H1 (cell line): ENCODE results near the gene C3orf18. TPM values are rescaled to one million over a fixed set of nuclear protein-coding genes. Genes with fewer than 3 reads are reported as not detected.

Experiments
- CTCF ChIA-PET: fragments of 300-600 bp; sonication (Branson Sonifier 250); formaldehyde crosslinking; loops from one replicate; lab custom pipeline; 2021; ENCODE audit not compliant: partially characterized antibody; lab: Charles Lee
- POLR2A ChIA-PET: fragments of 300-600 bp; sonication (Branson Sonifier 250); formaldehyde crosslinking; loops from one replicate; lab custom pipeline; 2021; ENCODE audit warnings: inconsistent platforms; ENCODE audit not compliant: partially characterized antibody; lab: Charles Lee
- DNase-seq, 2 experiments: peaks; one replicate each; pipeline versions ENCODE4 v3.0.0 to v3.0.0-alpha.2; 2010 to 2022; ENCODE audit warnings: low spot score in 2 of 2, low read depth in 1 of 2, mixed read lengths in 1 of 2
- FAIRE-seq: peaks from 2 replicates; lab custom pipeline; 2011; peaks lifted over from hg19 to GRCh38; lab: Jason Lieb, UNC
- H2AFZ ChIP-seq: 2 replicates; pipeline ENCODE4 v1.8.1; 2012; ENCODE audit warnings: low read length, inconsistent platforms
- H2AK5ac ChIP-seq: 2 replicates; pipeline ENCODE4 v1.6.1; 2013; ENCODE audit warnings: low read depth, low read length
- H2BK120ac ChIP-seq: replicated peaks from 2 replicates; pipeline ENCODE3; 2013; ENCODE audit warnings: low read depth, low read length, inconsistent platforms
- H2BK12ac ChIP-seq: 2 replicates; pipeline ENCODE4 v1.6.1; 2013; ENCODE audit warnings: low read depth, low read length
- H2BK15ac ChIP-seq: 2 replicates; pipeline ENCODE4 v1.6.1; 2013; ENCODE audit warnings: low read length
- H2BK20ac ChIP-seq: 2 replicates; pipeline ENCODE4 v1.6.1; 2013; ENCODE audit warnings: low read length
- H2BK5ac ChIP-seq: 2 replicates; pipeline ENCODE4 v1.6.1; 2013; ENCODE audit warnings: low read depth, low read length
- H3K14ac ChIP-seq: 2 replicates; pipeline ENCODE4 v1.6.1; 2013; ENCODE audit warnings: inconsistent platforms; ENCODE audit not compliant: insufficient read length
- H3K18ac ChIP-seq: 2 replicates; pipeline ENCODE4 v1.6.1; 2013; ENCODE audit warnings: low read length; ENCODE audit errors: extremely low read depth
- H3K23ac ChIP-seq: 2 replicates; pipeline ENCODE4 v1.6.1; 2013; ENCODE audit warnings: inconsistent platforms; ENCODE audit not compliant: insufficient read length
- H3K23me2 ChIP-seq: 2 replicates; pipeline ENCODE4 v1.6.1; 2013; ENCODE audit warnings: low read depth, low read length
- H3K27ac ChIP-seq: 2 replicates; pipeline ENCODE4 v1.6.1; 2011; ENCODE audit warnings: low read depth, low read length, inconsistent platforms
- H3K27me3 ChIP-seq, 4 experiments: replicated peaks in 1 of 4; 1 replicate in 1 of 4; 2 replicates in 3 of 4; pipeline versions ENCODE4 v1.6.1 to v1.8.1; 2011 to 2013; ENCODE audit warnings: low read length in 3 of 4, mild to moderate bottlenecking in 3 of 4, inconsistent platforms in 2 of 4, mixed read lengths in 2 of 4, moderate library complexity in 1 of 4; ENCODE audit not compliant: control insufficient read depth in 3 of 4, insufficient read depth in 3 of 4; ENCODE audit errors: extremely low read depth in 1 of 4
- H3K36me3 ChIP-seq, 4 experiments: 2 replicates each; pipeline versions ENCODE4 v1.6.1 to v1.8.1; 2011 to 2013; ENCODE audit warnings: mild to moderate bottlenecking in 4 of 4, low read length in 3 of 4, moderate library complexity in 2 of 4, control low read depth in 1 of 4, inconsistent platforms in 1 of 4; ENCODE audit not compliant: insufficient read depth in 4 of 4, control insufficient read depth in 2 of 4
- H3K4ac ChIP-seq: replicated peaks from 2 replicates; pipeline ENCODE3; 2013; ENCODE audit warnings: low read length, low read depth, mixed read lengths, inconsistent platforms; ENCODE audit not compliant: insufficient read length
- H3K4me1 ChIP-seq, 4 experiments: replicated peaks in 1 of 4; 1 replicate in 1 of 4; 2 replicates in 3 of 4; pipeline versions ENCODE4 v1.6.1 to v1.8.1; 2011 to 2013; ENCODE audit warnings: low read length in 3 of 4, inconsistent platforms in 2 of 4, mixed read lengths in 1 of 4; ENCODE audit not compliant: insufficient read depth in 4 of 4, control insufficient read depth in 3 of 4
- H3K4me2 ChIP-seq, 2 experiments: 2 replicates each; pipeline versions ENCODE4 v1.6.1 to v1.8.1; 2011 to 2013; ENCODE audit warnings: low read depth in 2 of 2, low read length in 2 of 2, control low read depth in 1 of 2, inconsistent platforms in 1 of 2, mild to moderate bottlenecking in 1 of 2; ENCODE audit not compliant: insufficient read depth in 1 of 2
- H3K4me3 ChIP-seq, 4 experiments: fragments of 200-600, 300-600 bp in 1 of 4; sonication (generic), shearing (Covaris generic), sonication (Bioruptor Twin) in 1 of 4; 2 replicates each; pipeline versions ENCODE4 v1.5.1 to v1.8.1; 2011 to 2016; ENCODE audit warnings: low read length in 4 of 4, low read depth in 3 of 4, control low read depth in 2 of 4, inconsistent platforms in 2 of 4, mild to moderate bottlenecking in 2 of 4, mixed read lengths in 1 of 4, moderate library complexity in 1 of 4; ENCODE audit not compliant: insufficient read depth in 2 of 4; ENCODE audit errors: extremely low read depth in 1 of 4
- H3K56ac ChIP-seq: replicated peaks from 2 replicates; pipeline ENCODE3; 2013; ENCODE audit warnings: low read depth, mild to moderate bottlenecking, mixed read lengths, low read length, inconsistent platforms; ENCODE audit not compliant: insufficient read length
- H3K79me1 ChIP-seq: 2 replicates; pipeline ENCODE4 v1.6.1; 2013; ENCODE audit warnings: low read depth, low read length, control low read depth
- H3K79me2 ChIP-seq, 2 experiments: 2 replicates each; pipeline versions ENCODE4 v1.6.1 to v1.8.1; 2012 to 2013; ENCODE audit warnings: low read length in 2 of 2, mild to moderate bottlenecking in 2 of 2, inconsistent platforms in 1 of 2; ENCODE audit not compliant: insufficient read depth in 2 of 2, control insufficient read depth in 1 of 2
- H3K9ac ChIP-seq, 4 experiments: replicated peaks in 1 of 4; 1 replicate in 1 of 4; 2 replicates in 3 of 4; pipeline versions ENCODE4 v1.6.1 to v1.8.1; 2011 to 2013; ENCODE audit warnings: low read depth in 3 of 4, low read length in 3 of 4, control low read depth in 2 of 4, mild to moderate bottlenecking in 2 of 4, moderate library complexity in 2 of 4, inconsistent platforms in 1 of 4; ENCODE audit errors: extremely low read depth in 1 of 4
- H3K9me3 ChIP-seq, 2 experiments: 2 replicates each; pipeline versions ENCODE4 v1.6.1 to v1.8.1; 2012 to 2013; ENCODE audit warnings: mild to moderate bottlenecking in 2 of 2, moderate library complexity in 2 of 2, control low read depth in 1 of 2, inconsistent platforms in 1 of 2, low read depth in 1 of 2, low read length in 1 of 2, mixed read lengths in 1 of 2; ENCODE audit not compliant: insufficient read depth in 2 of 2
- H4K20me1 ChIP-seq, 2 experiments: replicated peaks in 1 of 2; 2 replicates each; pipeline versions ENCODE3 to v1.8.1; 2011 to 2013; ENCODE audit warnings: inconsistent platforms in 2 of 2, low read length in 2 of 2, mild to moderate bottlenecking in 1 of 2; ENCODE audit not compliant: insufficient read depth in 2 of 2, control insufficient read depth in 1 of 2
- H4K5ac ChIP-seq: 2 replicates; pipeline ENCODE4 v1.6.1; 2013; ENCODE audit warnings: low read length, low read depth, mixed read lengths, inconsistent platforms; ENCODE audit not compliant: insufficient read length
- H4K8ac ChIP-seq: 2 replicates; pipeline ENCODE4 v1.8.0; 2013; ENCODE audit warnings: mild to moderate bottlenecking, moderate library complexity, low read length, inconsistent platforms; ENCODE audit not compliant: insufficient read depth; ENCODE audit errors: extremely low read depth
- H4K91ac ChIP-seq: replicated peaks from 2 replicates; pipeline ENCODE3; 2013; ENCODE audit warnings: low read length, mixed read lengths, inconsistent platforms; ENCODE audit not compliant: insufficient read length
- CEBPB ChIP-seq: IDR thresholded peaks from 2 replicates; pipeline ENCODE4 v1.6.1; 2012; ENCODE audit warnings: low read depth, low read length
- CREB1 ChIP-seq: IDR thresholded peaks from 2 replicates; pipeline ENCODE4 v1.6.1; 2012; ENCODE audit warnings: inconsistent platforms
- EGR1 ChIP-seq: IDR thresholded peaks from 2 replicates; pipeline ENCODE4 v1.6.1; 2011; ENCODE audit warnings: low read depth, low read length, borderline replicate concordance
- JUN ChIP-seq: IDR thresholded peaks from 2 replicates; pipeline ENCODE4 v1.6.1; 2011; ENCODE audit warnings: low read depth, mild to moderate bottlenecking, improper control_type of control experiment, low read length
- KDM5A ChIP-seq: fragments of 200-600 bp; IDR thresholded peaks from 2 replicates; pipeline ENCODE4 v1.7.1; 2012; ENCODE audit warnings: mild to moderate bottlenecking, low read length, inconsistent platforms, mixed read lengths
- PHF8 ChIP-seq: fragments of 200-600 bp; sonication (generic); conservative IDR thresholded peaks from 2 replicates; pipeline ENCODE4 v1.7.1; 2012; ENCODE audit warnings: low read depth, mild to moderate bottlenecking, inconsistent platforms, low read length, moderate library complexity
- RXRA ChIP-seq: IDR thresholded peaks from 2 replicates; pipeline ENCODE4 v1.6.1; 2011; ENCODE audit warnings: low read depth, mild to moderate bottlenecking, low read length, moderate library complexity; ENCODE audit not compliant: insufficient read depth
- SIX5 ChIP-seq: IDR thresholded peaks from 2 replicates; pipeline ENCODE4 v1.6.1; 2011; ENCODE audit warnings: mild to moderate bottlenecking, low read depth, low read length
- TBP ChIP-seq: IDR thresholded peaks from 2 replicates; pipeline ENCODE4 v1.6.1; 2011; ENCODE audit warnings: low read depth, low read length, improper control_type of control experiment
- WGBS, 2 experiments: shearing (Covaris generic) in 1 of 2; methylation state at CpG; one replicate each; pipeline versions ENCODE4 v1.1.6 to v1.1.7; 2013 to 2015; ENCODE audit warnings: low lambda C conversion rate in 2 of 2, mixed read lengths in 2 of 2, inconsistent platforms in 1 of 2, low coverage in 1 of 2, missing lambda C conversion rate in 1 of 2; ENCODE audit not compliant: insufficient replicate concordance in 2 of 2, insufficient coverage in 1 of 2, insufficient read length in 1 of 2; ENCODE audit errors: extremely low coverage in 1 of 2, missing lambda C conversion rate in 1 of 2; 5-methylcytosine and 5-hydroxymethylcytosine counted together
- polyA plus RNA-seq, 7 experiments: library from polyadenylated mRNA; depleted of rRNA in 3 of 7; stranded (reverse) in 5 of 7; unstranded in 2 of 7; fragments of >200 nt in 5 of 7; fragments of 200-250 nt in 2 of 7; gene quantifications; 1 replicate in 5 of 7; 2 replicates in 1 of 7; 4 replicates in 1 of 7; pipeline versions ENCODE4 v1.2.1 to v1.2.3, GENCODE V29; 2011 to 2013; ENCODE audit warnings: missing spikeins in 2 of 7, mixed read lengths in 2 of 7
- total RNA-seq: library from RNA; stranded (reverse); fragmentation: NEBNext Ultra II Directional; extraction: Animal tissue kit (Norgen Biotek cat#: 25700); gene quantifications from 2 replicates; pipeline ENCODE4 v1.2.1, GENCODE V29; 2021
- TF ChIP-seq, protein P1 (sequence below): IDR thresholded peaks from 2 replicates; pipeline ENCODE4 v1.6.1; 2011; ENCODE audit warnings: low read length, improper control_type of control experiment
- TF ChIP-seq, protein P2 (sequence below): IDR thresholded peaks from 2 replicates; pipeline ENCODE4 v1.6.1; 2012; ENCODE audit warnings: inconsistent platforms

C3orf18 gene
- total and polyA plus RNA-seq, 2 of the 8 experiments (the other 6 are each of a cell fraction or from before 2014, with no cell fraction given), result 7.5 to 15.0 TPM

DNA sequence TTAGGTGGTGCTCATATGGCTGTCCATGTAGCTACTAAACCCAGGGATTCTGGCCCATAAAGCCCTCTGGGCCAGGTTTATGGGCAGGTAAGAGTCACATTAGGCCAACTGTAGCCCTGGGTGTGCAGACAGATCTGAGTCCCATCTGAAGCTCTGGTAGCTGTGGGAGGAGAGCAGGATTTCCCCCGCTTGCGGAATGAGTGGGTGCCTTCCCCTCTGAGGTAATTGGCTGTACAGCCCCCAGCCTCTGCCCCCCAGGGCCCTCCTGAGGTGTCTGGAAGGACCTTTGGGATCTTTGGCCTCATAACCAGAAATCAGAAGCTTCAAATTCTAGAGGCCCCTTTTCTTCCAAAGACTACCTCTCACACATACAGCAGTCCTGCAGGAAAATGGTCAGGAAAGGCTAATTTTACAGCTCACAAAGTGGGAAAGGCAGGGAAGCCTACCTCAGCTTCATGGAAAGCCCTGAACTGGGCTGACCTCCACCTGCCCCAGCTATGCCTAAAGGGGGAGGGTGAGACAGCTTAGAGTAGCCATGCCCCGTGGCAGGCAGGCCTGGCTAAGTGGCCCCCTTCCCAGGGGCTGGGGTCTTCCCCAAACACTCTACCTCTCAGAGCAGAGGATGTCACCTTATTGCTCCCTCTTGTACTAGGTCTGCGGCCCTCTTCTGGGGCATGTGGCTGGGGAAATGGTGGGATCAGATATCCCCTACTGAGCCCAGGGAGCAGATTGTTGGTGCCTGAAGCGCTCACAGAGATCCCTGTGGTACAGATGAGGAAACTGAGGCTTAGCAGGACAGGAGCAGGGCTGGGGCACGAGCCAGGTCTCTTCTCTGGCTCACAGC is 18.6 kb upstream of the C3orf18 start:
- Histone ChIP-seq H2AK5ac (no peak overlapping the region), H3K23ac (no peak overlapping the region), H3K79me1 (no peaks in the 10 kb centered on the region), H3K9me3 (no peaks in the 10 kb centered on the region), H3K36me3 (no peaks in the 10 kb centered on the region), H4K20me1 (peaks cover 0 to 2% of the 10 kb centered on the region in 2 experiments), H4K5ac (no peak overlapping the region), H3K4me2 (no peak overlapping the region), H2BK12ac (no peak overlapping the region), H4K91ac (no peak overlapping the region), H4K8ac (no peak overlapping the region), H2BK5ac (no peak overlapping the region), H3K27me3 (peaks cover 0 to 2% (median 0%) of the 10 kb centered on the region in 4 experiments; a peak in 1 of 7 replicates), H3K56ac (no peak overlapping the region), H2BK15ac (no peak overlapping the region), H3K4me1 (no peaks in the 10 kb centered on the region), H3K23me2 (no peaks in the 10 kb centered on the region), H3K18ac (no peak overlapping the region), H2BK120ac (no peak overlapping the region), H3K27ac (no peak overlapping the region), H3K4me3 (no peak overlapping the region), H3K9ac (no peak overlapping the region), H2AFZ (no peak overlapping the region), H3K4ac (no peak overlapping the region), H3K79me2 (no peaks in the 10 kb centered on the region), H3K14ac (no peak overlapping the region), H2BK20ac (no peak overlapping the region)
- DNase-seq (no peak), FAIRE-seq (no peak)
- 86% methylated on average over 6 of the region's 6 CpGs; no CpG with 5 or more reads in 1 of the 2 experiments for WGBS, 2 experiments
- POLR2A ChIA-PET, result interaction anchor here (1.1 to 3.1 kb wide), 6 partner anchors 8 to 55 kb away, joined by 3 to 12 read pairs (median 5); partner anchors contain the start of gene HEMK1
- CTCF ChIA-PET, result interaction anchor here (0.5 to 11.1 kb wide), 6 partner anchors 10 to 804 kb away, joined by 3 to 233 read pairs (median 4); partner anchors contain the start of genes CISH, HEMK1 and MAPKAPK3
- TF ChIP-seq SIX5 (no peak), TBP (no peak), JUN (no peak), KDM5A (no peak), EGR1 (no peak), CREB1 (no peak), CEBPB (no peak), RXRA (no peak), PHF8 (no peak)
- TF ChIP-seq, protein P1, sequence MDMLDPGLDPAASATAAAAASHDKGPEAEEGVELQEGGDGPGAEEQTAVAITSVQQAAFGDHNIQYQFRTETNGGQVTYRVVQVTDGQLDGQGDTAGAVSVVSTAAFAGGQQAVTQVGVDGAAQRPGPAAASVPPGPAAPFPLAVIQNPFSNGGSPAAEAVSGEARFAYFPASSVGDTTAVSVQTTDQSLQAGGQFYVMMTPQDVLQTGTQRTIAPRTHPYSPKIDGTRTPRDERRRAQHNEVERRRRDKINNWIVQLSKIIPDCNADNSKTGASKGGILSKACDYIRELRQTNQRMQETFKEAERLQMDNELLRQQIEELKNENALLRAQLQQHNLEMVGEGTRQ, result no peak
- TF ChIP-seq, protein P2, sequence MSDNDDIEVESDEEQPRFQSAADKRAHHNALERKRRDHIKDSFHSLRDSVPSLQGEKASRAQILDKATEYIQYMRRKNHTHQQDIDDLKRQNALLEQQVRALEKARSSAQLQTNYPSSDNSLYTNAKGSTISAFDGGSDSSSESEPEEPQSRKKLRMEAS, result no peak
